ENCODE measurements around the gene ROGDI.

ROGDI gene

GRCh38 chr16:4830408-4830807 lies 28.0 kb upstream of the ROGDI start:
- no peak for TF ChIP-seq CTCF (IDR thresholded peaks at IDR 0.05; ENCODE audit: low read depth, low read length, missing control alignments)
- no peak for DNase-seq (ENCODE audit: extremely low read depth, low read depth)
- H3K4me3 ChIP-seq (replicated peaks; ENCODE audit: low read depth, low read length) = no peak overlapping the region

GRCh38 chr16:4828567-4829321 lies 26.3 kb upstream of the ROGDI start:
- no peak for DNase-seq (ENCODE audit: extremely low read depth, low read depth)
- no peak for TF ChIP-seq CTCF (IDR thresholded peaks at IDR 0.05; ENCODE audit: low read depth, low read length, missing control alignments)
- no peak overlapping the region for H3K4me3 ChIP-seq (replicated peaks; ENCODE audit: low read depth, low read length)

DNA sequence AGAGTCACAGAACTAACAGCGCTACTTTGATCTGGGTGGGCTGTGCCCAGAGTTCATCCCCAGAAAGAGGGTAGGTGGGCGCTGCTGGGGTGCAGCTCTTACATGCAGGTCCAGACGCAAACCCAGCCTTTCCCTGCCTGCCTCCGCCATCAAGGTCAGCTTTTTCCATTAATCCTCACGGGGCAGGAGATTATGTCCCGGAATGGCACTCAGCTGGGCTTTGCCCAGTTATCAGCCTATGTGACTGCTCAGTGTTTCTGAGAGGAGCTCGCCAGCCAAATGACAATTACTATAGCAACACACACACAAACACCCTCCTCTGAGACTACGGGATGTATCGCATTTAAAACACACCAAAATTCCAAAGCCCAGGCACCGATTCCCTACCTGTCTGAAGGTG lies 24.5 kb upstream of the ROGDI start:
- no peak for DNase-seq (ENCODE audit: extremely low read depth, low read depth)
- TF ChIP-seq CTCF (IDR thresholded peaks at IDR 0.05; ENCODE audit: low read depth, low read length, missing control alignments) = no peak
- H3K4me3 ChIP-seq (replicated peaks; ENCODE audit: low read depth, low read length) = no peak overlapping the region

GRCh38 chr16:4826526-4826925 lies 24.1 kb upstream of the ROGDI start:
- DNase-seq (ENCODE audit: extremely low read depth, low read depth) = no peak
- no peak overlapping the region for H3K4me3 ChIP-seq (replicated peaks; ENCODE audit: low read depth, low read length)
- no peak for TF ChIP-seq CTCF (IDR thresholded peaks at IDR 0.05; ENCODE audit: low read depth, low read length, missing control alignments)

DNA sequence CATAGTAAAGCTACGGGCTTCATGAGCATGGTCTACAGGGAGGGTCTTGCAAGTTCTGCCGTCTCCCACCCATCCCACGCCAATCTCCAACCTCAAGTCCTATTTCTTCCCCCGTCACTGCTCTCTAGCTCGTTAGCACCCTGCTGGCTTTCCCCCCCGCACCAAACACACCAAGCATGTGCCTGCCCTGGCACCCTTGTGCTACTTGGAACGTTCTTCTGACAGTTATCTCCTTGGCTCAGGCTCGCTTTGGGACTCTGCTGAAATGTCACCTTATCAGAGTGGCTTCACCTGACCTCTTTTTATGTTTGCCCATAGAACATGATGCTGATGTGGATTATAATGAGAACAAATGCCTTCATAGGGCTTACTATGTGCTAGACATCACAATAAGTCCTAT lies 22.8 kb upstream of the ROGDI start:
- H3K4me3 ChIP-seq (replicated peaks; ENCODE audit: low read depth, low read length) = no peak overlapping the region
- no peak for DNase-seq (ENCODE audit: extremely low read depth, low read depth)
- no peak for TF ChIP-seq CTCF (IDR thresholded peaks at IDR 0.05; ENCODE audit: low read depth, low read length, missing control alignments)

DNA sequence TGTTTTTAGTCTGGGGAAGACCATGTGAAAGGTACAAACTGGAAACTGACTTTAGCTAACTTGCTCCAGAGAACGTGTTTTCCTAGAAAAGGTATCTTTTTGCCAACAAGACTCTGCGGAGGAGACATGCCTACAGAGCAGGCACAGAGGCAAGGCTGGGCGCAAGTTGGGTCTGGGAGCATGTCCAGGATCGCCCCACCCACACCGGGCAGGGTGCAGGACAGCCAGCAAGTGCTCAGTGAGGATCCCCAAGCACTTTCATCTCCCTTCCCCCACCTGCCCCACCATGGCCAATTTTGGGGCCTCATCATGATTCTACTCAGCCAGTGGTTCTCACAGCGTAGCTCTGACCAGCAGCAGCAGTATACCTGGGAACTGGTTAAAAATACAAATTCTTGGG lies 18.2 kb upstream of the ROGDI start:
- no peak for TF ChIP-seq CTCF (IDR thresholded peaks at IDR 0.05; ENCODE audit: low read depth, low read length, missing control alignments)
- no peak for DNase-seq (ENCODE audit: extremely low read depth, low read depth)

More for the DNA sequence above, 18.2 kb upstream of the ROGDI start:
- H3K4me3 ChIP-seq (replicated peaks; ENCODE audit: low read depth, low read length) = no peak overlapping the region
